IPS-18a (cell line): ENCODE data around the gene USP5.

Experiments used
- H3K27ac ChIP-seq: one replicate; pipeline ENCODE4 v1.5.1; 2013; ENCODE audit warnings: low read length
- H3K27me3 ChIP-seq: one replicate; pipeline ENCODE4 v1.6.1; 2013; ENCODE audit warnings: mild to moderate bottlenecking, low read length; ENCODE audit not compliant: control insufficient read depth, insufficient read depth
- H3K36me3 ChIP-seq: one replicate; pipeline ENCODE4 v1.6.1; 2013; ENCODE audit warnings: low read depth, low read length; ENCODE audit not compliant: control insufficient read depth
- H3K4me1 ChIP-seq: one replicate; pipeline ENCODE4 v1.6.1; 2013; ENCODE audit warnings: low read depth, low read length; ENCODE audit not compliant: control insufficient read depth
- H3K4me3 ChIP-seq: one replicate; pipeline ENCODE4 v1.5.1; 2013; ENCODE audit warnings: low read length
- H3K9ac ChIP-seq: one replicate; pipeline ENCODE4 v1.6.1; 2013; ENCODE audit warnings: mild to moderate bottlenecking, low read length, moderate library complexity
- H3K9me3 ChIP-seq: one replicate; pipeline ENCODE4 v1.6.1; 2013; ENCODE audit warnings: low read depth, low read length; ENCODE audit not compliant: control insufficient read depth

Gene USP5

DNA sequence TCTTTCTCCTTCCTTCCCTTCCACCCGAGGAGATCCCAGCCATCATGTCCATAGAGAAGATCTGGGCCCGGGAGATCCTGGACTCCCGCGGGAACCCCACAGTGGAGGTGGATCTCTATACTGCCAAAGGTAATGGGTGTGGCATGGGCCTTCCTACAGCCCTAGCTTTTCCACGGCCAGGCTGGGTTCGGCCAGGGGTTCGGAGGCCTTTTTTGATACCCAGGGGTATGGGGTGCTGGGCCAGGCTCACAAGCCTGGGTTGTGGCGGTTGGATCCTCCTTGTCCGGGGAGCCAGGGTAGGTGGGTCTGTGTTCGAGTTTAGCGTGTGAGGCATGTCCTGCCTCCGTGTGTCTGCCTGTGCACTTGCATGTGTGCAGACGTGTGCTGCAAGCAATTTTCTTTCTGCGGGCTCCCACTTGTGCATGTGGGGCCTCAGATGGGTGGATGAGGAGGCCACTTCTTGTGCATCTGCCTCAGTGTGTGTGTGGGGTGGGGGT lies 63.9 kb downstream of the USP5 start:
- peaks cover 7% of the 10 kb centered on the region for H3K4me1 ChIP-seq
- no peaks in the 10 kb centered on the region for H3K27me3 ChIP-seq
- peak overlapping the region; percentile 83 for H3K4me3 ChIP-seq
- no peak overlapping the region for H3K9ac ChIP-seq
- peaks cover 27% of the 10 kb centered on the region for H3K36me3 ChIP-seq
- no peaks in the 10 kb centered on the region for H3K9me3 ChIP-seq
- no peak overlapping the region for H3K27ac ChIP-seq
